Measurements from ENCODE around the gene BOK. TPM values are rescaled to one million over a fixed set of nuclear protein-coding genes. Genes with fewer than 3 reads are reported as not detected.

BOK gene
- total and polyA plus RNA-seq, 9 of the 15 experiments (the other 6 are each of a cell fraction or from before 2014, with no cell fraction given): 0.03 to 3.3 (median 2.0) TPM; not detected in 1

- no peaks in the 10 kb centered on the region for H3K9me3 ChIP-seq (replicated peaks; ENCODE audit: control insufficient read depth, insufficient read depth, low read depth, low read length)
- in situ Hi-C loops (cut with MboI) (no loop called here), intact Hi-C loops (cut with micrococcal nuclease) (no loop called here)
- peaks cover 0 to 62% of the 10 kb centered on the region in 2 experiments; a peak in 2 of 5 replicates for H3K4me1 ChIP-seq (replicated peaks in 1 of 2; ENCODE audit: control insufficient read depth in 2 of 2, insufficient read depth in 2 of 2, low read length in 2 of 2)
- no TSS peak for BruUV-seq (replicated peaks)
- H3K9ac ChIP-seq (ENCODE audit: insufficient read depth in 1 of 2, low read depth in 2 of 2, low read length in 2 of 2): 0 out of 4 replicates have a peak overlapping the region, but pooled peaks of 1 of the 2 experiments have one; percentile 26
- DNase-seq (ENCODE audit: extremely low read depth in 1 of 4, low spot score in 3 of 4) (no peak), FAIRE-seq (no peak), ATAC-seq (no peak)
- ChIA-PET CTCF (ENCODE audit: low intra/inter-chr PET ratio) (no interaction called here), POLR2A (interaction anchor here (0.6 to 1.0 kb wide), 5 partner anchors 10 to 385 kb away, joined by 3 to 4 read pairs (median 3); no protein-coding TSS in a partner anchor)
- H3K36me3 ChIP-seq (ENCODE audit: control insufficient read depth, insufficient read depth, low read length): no peaks in the 10 kb centered on the region
- no peak overlapping the region for H3K27ac ChIP-seq (ENCODE audit: extremely low read depth, low read depth, low read length)
- TF ChIP-seq SPI1 (IDR thresholded peaks at IDR 0.05; ENCODE audit: borderline replicate concordance, low read depth, low read length): no peak
- peaks cover 5% of the 10 kb centered on the region; the same call in 1 of the 2 replicates for H4K20me1 ChIP-seq (replicated peaks; ENCODE audit: control insufficient read depth, insufficient read depth, low read length)
- no peaks in the 10 kb centered on the region for H3K79me2 ChIP-seq (ENCODE audit: control insufficient read depth, insufficient read depth, low read length)
- H2AFZ ChIP-seq (ENCODE audit: low read depth, low read length): no peak overlapping the region
- no peaks in the 10 kb centered on the region for H3K9me1 ChIP-seq (ENCODE audit: control insufficient read depth, insufficient read depth, low read length)
- H3K4me3 ChIP-seq: no peak overlapping the region
- no peaks in the 10 kb centered on the region for H3K27me3 ChIP-seq (ENCODE audit: control insufficient read depth in 2 of 2, insufficient read depth in 2 of 2, low read length in 2 of 2)
- 51% methylated on average over 12 of the region's 18 CpGs for WGBS (ENCODE audit: insufficient coverage, low coverage, missing lambda C conversion rate)
- H3K4me2 ChIP-seq (ENCODE audit: insufficient read depth, low read length): no peak overlapping the region
Measured at GRCh38 chr2:241560162-241560882, 1.8 kb downstream of the BOK start.

GRCh38 chr2:241560883-241561474 is 2.4 kb downstream of the BOK start:
- no peak overlapping the region for H3K27ac ChIP-seq (ENCODE audit: extremely low read depth, low read depth, low read length)
- intact Hi-C loops (cut with micrococcal nuclease): no loop called here

More at GRCh38 chr2:241560883-241561474, 2.4 kb downstream of the BOK start:
- in situ Hi-C loops (cut with MboI): no loop called here
- Histone ChIP-seq H3K9ac (ENCODE audit: insufficient read depth in 1 of 2, low read depth in 2 of 2, low read length in 2 of 2) (no peak overlapping the region), H3K4me1 (replicated peaks in 1 of 2; ENCODE audit: control insufficient read depth in 2 of 2, insufficient read depth in 2 of 2, low read length in 2 of 2) (peaks cover 0 to 64% of the 10 kb centered on the region in 2 experiments; a peak in 2 of 5 replicates), H3K9me3 (replicated peaks; ENCODE audit: control insufficient read depth, insufficient read depth, low read depth, low read length) (no peaks in the 10 kb centered on the region), H3K9me1 (ENCODE audit: control insufficient read depth, insufficient read depth, low read length) (no peaks in the 10 kb centered on the region), H3K4me2 (ENCODE audit: insufficient read depth, low read length) (no peak overlapping the region), H2AFZ (ENCODE audit: low read depth, low read length) (no peak overlapping the region), H3K27me3 (ENCODE audit: control insufficient read depth in 2 of 2, insufficient read depth in 2 of 2, low read length in 2 of 2) (no peaks in the 10 kb centered on the region), H4K20me1 (replicated peaks; ENCODE audit: control insufficient read depth, insufficient read depth, low read length) (peaks cover 5% of the 10 kb centered on the region; the same call in 1 of the 2 replicates), H3K79me2 (ENCODE audit: control insufficient read depth, insufficient read depth, low read length) (no peaks in the 10 kb centered on the region), H3K36me3 (ENCODE audit: control insufficient read depth, insufficient read depth, low read length) (no peaks in the 10 kb centered on the region), H3K4me3 (no peak overlapping the region)
- no peak for TF ChIP-seq ZNF77 (CRISPR knock-in tag; IDR thresholded peaks at IDR 0.05)
- CTCF ChIA-PET (ENCODE audit: low intra/inter-chr PET ratio): no interaction called here
- DNase-seq (ENCODE audit: extremely low read depth in 1 of 4, low spot score in 3 of 4) (no peak), ATAC-seq (no peak), FAIRE-seq (no peak)
- WGBS (ENCODE audit: insufficient coverage, low coverage, missing lambda C conversion rate): 58% methylated on average over 18 of the region's 19 CpGs
- no TSS peak for BruUV-seq (replicated peaks)
- POLR2A ChIA-PET: interaction anchor here (0.6 to 1.0 kb wide), 4 partner anchors 11 to 384 kb away, joined by 3 to 4 read pairs (median 3); no protein-coding TSS in a partner anchor

Measured in K562 (cell line).